H9 (cell line): Measurements from ENCODE around the gene AK9. TPM values are rescaled to one million over a fixed set of nuclear protein-coding genes. Genes with fewer than 3 reads are reported as not detected.

Experiments used
- DNase-seq: peaks from one replicate; pipeline ENCODE4 v3.0.0-alpha.2; 2017
- H2AFZ ChIP-seq: one replicate; pipeline ENCODE4 v1.6.1; 2013; ENCODE audit warnings: mild to moderate bottlenecking, low read length, control low read depth, moderate library complexity
- H2AK5ac ChIP-seq: 2 replicates; pipeline ENCODE4 v1.6.1; 2013; ENCODE audit warnings: low read length, control low read depth, mixed read lengths; ENCODE audit not compliant: insufficient read length
- H2BK120ac ChIP-seq: one replicate; pipeline ENCODE4 v1.6.1; 2013; ENCODE audit warnings: low read depth, mild to moderate bottlenecking, low read length, control low read depth, inconsistent platforms; ENCODE audit not compliant: poor library complexity, severe bottlenecking
- H2BK12ac ChIP-seq: 2 replicates; pipeline ENCODE4 v1.6.1; 2013; ENCODE audit warnings: low read length, control low read depth, mixed read lengths, low read depth; ENCODE audit not compliant: insufficient read length
- H2BK15ac ChIP-seq: 2 replicates; pipeline ENCODE4 v1.6.1; 2013; ENCODE audit warnings: low read depth, low read length, control low read depth
- H2BK20ac ChIP-seq: one replicate; pipeline ENCODE4 v1.6.1; 2013; ENCODE audit warnings: low read depth, mild to moderate bottlenecking, low read length, control low read depth, inconsistent platforms; ENCODE audit not compliant: poor library complexity, severe bottlenecking
- H2BK5ac ChIP-seq: 2 replicates; pipeline ENCODE4 v1.6.1; 2013; ENCODE audit warnings: low read length, control low read depth, mixed read lengths; ENCODE audit not compliant: insufficient read length
- H3K14ac ChIP-seq: 2 replicates; pipeline ENCODE4 v1.6.1; 2013; ENCODE audit warnings: low read length, control low read depth; ENCODE audit not compliant: insufficient read depth
- H3K18ac ChIP-seq: 2 replicates; pipeline ENCODE4 v1.6.1; 2013; ENCODE audit warnings: low read depth, mild to moderate bottlenecking, mixed read lengths, low read length, control low read depth; ENCODE audit not compliant: insufficient read length
- H3K23ac ChIP-seq: 2 replicates; pipeline ENCODE4 v1.6.1; 2013; ENCODE audit warnings: low read length, control low read depth, mixed read lengths, low read depth; ENCODE audit not compliant: insufficient read length
- H3K23me2 ChIP-seq: 2 replicates; pipeline ENCODE4 v1.6.1; 2013; ENCODE audit warnings: low read depth, mild to moderate bottlenecking, mixed read lengths, low read length, control low read depth; ENCODE audit not compliant: insufficient read length, poor library complexity, severe bottlenecking
- H3K27ac ChIP-seq: 2 replicates; pipeline ENCODE4 v1.5.1; 2013; ENCODE audit warnings: low read length, control low read depth, mixed read lengths, low read depth; ENCODE audit not compliant: insufficient read length
- H3K27me3 ChIP-seq: 2 replicates; pipeline ENCODE4 v1.6.1; 2013; ENCODE audit warnings: low read length, control low read depth, inconsistent platforms; ENCODE audit not compliant: insufficient read depth
- H3K4ac ChIP-seq: 2 replicates; pipeline ENCODE4 v1.6.1; 2013; ENCODE audit warnings: low read depth, mild to moderate bottlenecking, control low read depth, inconsistent platforms, low read length, moderate library complexity
- H3K4me1 ChIP-seq: 2 replicates; pipeline ENCODE4 v1.6.1; 2013; ENCODE audit warnings: low read length, control low read depth, inconsistent platforms; ENCODE audit not compliant: insufficient read depth
- H3K4me2 ChIP-seq: 2 replicates; pipeline ENCODE4 v1.6.1; 2013; ENCODE audit warnings: low read length, control low read depth, mixed read lengths; ENCODE audit not compliant: insufficient read length, insufficient read depth
- H3K56ac ChIP-seq: 2 replicates; pipeline ENCODE4 v1.6.1; 2013; ENCODE audit warnings: low read depth, mild to moderate bottlenecking, mixed read lengths, low read length, control low read depth; ENCODE audit not compliant: insufficient read length
- H3K79me1 ChIP-seq: 2 replicates; pipeline ENCODE4 v1.6.1; 2013; ENCODE audit warnings: low read depth, mild to moderate bottlenecking, moderate library complexity, low read length, control low read depth, inconsistent platforms; ENCODE audit not compliant: insufficient read depth, poor library complexity, severe bottlenecking
- H3K79me2 ChIP-seq: 2 replicates; pipeline ENCODE4 v1.6.1; 2013; ENCODE audit warnings: low read length, control low read depth, inconsistent platforms; ENCODE audit not compliant: insufficient read depth
- H3K9ac ChIP-seq: 2 replicates; pipeline ENCODE4 v1.6.1; 2013; ENCODE audit warnings: low read length, control low read depth, mixed read lengths; ENCODE audit not compliant: insufficient read length; ENCODE audit errors: extremely low read depth
- H3K9me3 ChIP-seq: one replicate; pipeline ENCODE4 v1.6.1; 2013; ENCODE audit warnings: low read depth, low read length, inconsistent platforms; ENCODE audit not compliant: control insufficient read depth
- H3T11ph ChIP-seq: one replicate; pipeline ENCODE4 v1.6.1; 2013; ENCODE audit warnings: mild to moderate bottlenecking, low read length, control low read depth, inconsistent platforms
- H4K20me1 ChIP-seq: one replicate; pipeline ENCODE4 v1.6.1; 2013; ENCODE audit not compliant: control insufficient read depth, insufficient read length, insufficient read depth
- H4K5ac ChIP-seq: 2 replicates; pipeline ENCODE4 v1.6.1; 2013; ENCODE audit warnings: low read depth, mild to moderate bottlenecking, mixed read lengths, low read length, control low read depth; ENCODE audit not compliant: insufficient read length
- H4K8ac ChIP-seq: replicated peaks from 2 replicates; pipeline ENCODE4 v1.6.1; 2013; ENCODE audit warnings: low read length, control low read depth, mixed read lengths, low read depth; ENCODE audit not compliant: insufficient read length
- H4K91ac ChIP-seq: 2 replicates; pipeline ENCODE4 v1.6.1; 2013; ENCODE audit warnings: low read depth, mild to moderate bottlenecking, moderate library complexity, mixed read lengths, low read length, control low read depth; ENCODE audit not compliant: insufficient read length
- H3K27ac Mint-ChIP-seq, 3 experiments: 2 replicates in 2 of 3; 3 replicates in 1 of 3; pipeline ENCODE4 v1.8.0; 2020 to 2021; ENCODE audit warnings: mixed read lengths in 3 of 3, mild to moderate bottlenecking in 1 of 3, moderate library complexity in 1 of 3
- H3K27me3 Mint-ChIP-seq: 2 replicates; pipeline ENCODE4 v1.8.0; 2021; ENCODE audit warnings: low read depth, mild to moderate bottlenecking, moderate library complexity, mixed read lengths
- H3K36me3 Mint-ChIP-seq, 3 experiments: 2 replicates in 2 of 3; 3 replicates in 1 of 3; pipeline ENCODE4 v1.8.0; 2020 to 2021; ENCODE audit warnings: low read depth in 3 of 3, mixed read lengths in 3 of 3; ENCODE audit not compliant: insufficient read depth in 1 of 3
- H3K4me1 Mint-ChIP-seq, 2 experiments: 2 replicates each; pipeline ENCODE4 v1.8.0; 2020; ENCODE audit warnings: mixed read lengths in 2 of 2
- H3K4me3 Mint-ChIP-seq, 2 experiments: 2 replicates in 1 of 2; 3 replicates in 1 of 2; pipeline ENCODE4 v1.8.0; 2020 to 2021; ENCODE audit warnings: mild to moderate bottlenecking in 2 of 2, mixed read lengths in 2 of 2, moderate library complexity in 1 of 2
- H3K9me3 Mint-ChIP-seq, 2 experiments: 2 replicates in 1 of 2; 3 replicates in 1 of 2; pipeline ENCODE4 v1.8.0; 2020; ENCODE audit warnings: mild to moderate bottlenecking in 2 of 2, mixed read lengths in 2 of 2, moderate library complexity in 1 of 2
- WGBS: extraction: QIAGEN DNeasy Blood & Tissue Kit; methylation state at CpG from one replicate; pipeline ENCODE4 v1.1.7; 2013; ENCODE audit warnings: missing lambda C conversion rate, low lambda C conversion rate, mixed read lengths; ENCODE audit not compliant: insufficient read length; ENCODE audit errors: extremely low coverage; 5-methylcytosine and 5-hydroxymethylcytosine counted together
- total RNA-seq: library from RNA; stranded (reverse); gene quantifications from 2 replicates; pipeline ENCODE4 v1.2.1, GENCODE V29; 2021
- TF ChIP-seq, protein P1 (sequence below): fragments of 200-600 bp; sonication (generic); conservative IDR thresholded peaks from 3 replicates; pipeline ENCODE4 v1.8.0; 2021; ENCODE audit warnings: antibody characterized with exemption, mild to moderate bottlenecking

AK9 gene
- total RNA-seq, 1 experiment from 2014 or later, result 2.3 TPM

DNA sequence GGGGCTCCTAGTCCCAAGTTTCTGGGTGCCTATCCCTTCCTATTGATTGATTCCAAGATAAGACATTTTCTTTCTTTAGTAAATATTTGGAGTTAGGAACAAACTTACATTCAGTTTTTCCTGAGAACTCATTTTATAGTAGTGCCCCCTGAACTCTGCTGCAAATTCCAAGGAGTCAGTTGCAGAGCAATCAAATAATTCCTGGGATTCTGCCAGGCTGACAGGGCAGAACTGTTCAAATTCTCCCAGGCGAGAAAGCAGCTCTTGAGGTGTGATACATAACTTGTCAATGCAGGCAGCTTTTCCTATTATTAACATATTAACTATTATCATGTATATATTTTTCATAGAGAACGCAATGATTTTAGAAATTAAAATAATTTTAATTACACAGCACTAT is 192.1 kb downstream of the AK9 start:
- TF ChIP-seq, protein P1, sequence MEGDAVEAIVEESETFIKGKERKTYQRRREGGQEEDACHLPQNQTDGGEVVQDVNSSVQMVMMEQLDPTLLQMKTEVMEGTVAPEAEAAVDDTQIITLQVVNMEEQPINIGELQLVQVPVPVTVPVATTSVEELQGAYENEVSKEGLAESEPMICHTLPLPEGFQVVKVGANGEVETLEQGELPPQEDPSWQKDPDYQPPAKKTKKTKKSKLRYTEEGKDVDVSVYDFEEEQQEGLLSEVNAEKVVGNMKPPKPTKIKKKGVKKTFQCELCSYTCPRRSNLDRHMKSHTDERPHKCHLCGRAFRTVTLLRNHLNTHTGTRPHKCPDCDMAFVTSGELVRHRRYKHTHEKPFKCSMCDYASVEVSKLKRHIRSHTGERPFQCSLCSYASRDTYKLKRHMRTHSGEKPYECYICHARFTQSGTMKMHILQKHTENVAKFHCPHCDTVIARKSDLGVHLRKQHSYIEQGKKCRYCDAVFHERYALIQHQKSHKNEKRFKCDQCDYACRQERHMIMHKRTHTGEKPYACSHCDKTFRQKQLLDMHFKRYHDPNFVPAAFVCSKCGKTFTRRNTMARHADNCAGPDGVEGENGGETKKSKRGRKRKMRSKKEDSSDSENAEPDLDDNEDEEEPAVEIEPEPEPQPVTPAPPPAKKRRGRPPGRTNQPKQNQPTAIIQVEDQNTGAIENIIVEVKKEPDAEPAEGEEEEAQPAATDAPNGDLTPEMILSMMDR, result no peak
- no CpG with 5 or more reads among the region's 2 CpGs for WGBS
- no peak overlapping the region for H3K9ac ChIP-seq
- no peak overlapping the region for H3K27ac ChIP-seq
- peaks cover 45 to 48% of the 10 kb centered on the region in 2 experiments for H3K4me1 Mint-ChIP-seq
- no peak overlapping the region for H3K56ac ChIP-seq
- no peak overlapping the region for H3T11ph ChIP-seq
- H2BK20ac ChIP-seq, result no peak overlapping the region
- no peaks in the 10 kb centered on the region for H4K20me1 ChIP-seq
- no peaks in the 10 kb centered on the region for H3K79me2 ChIP-seq
- no peak overlapping the region for H4K91ac ChIP-seq
- no peak overlapping the region for H2BK12ac ChIP-seq
- peaks cover 2% of the 10 kb centered on the region; the same call in 1 of the 2 replicates for H3K4me1 ChIP-seq
- no peaks in the 10 kb centered on the region for H3K9me3 ChIP-seq
- no peak overlapping the region for H2AK5ac ChIP-seq
- no peak overlapping the region for H2AFZ ChIP-seq
- no peak overlapping the region for H4K5ac ChIP-seq
- no peak overlapping the region for H3K18ac ChIP-seq
- no peak overlapping the region for H3K4me2 ChIP-seq
- no peaks in the 10 kb centered on the region for H3K27me3 ChIP-seq
- H3K4me3 Mint-ChIP-seq, result no peak overlapping the region
- no peak overlapping the region for H2BK15ac ChIP-seq
- no peaks in the 10 kb centered on the region for H3K23me2 ChIP-seq
- no peak overlapping the region for H3K27ac Mint-ChIP-seq
- H3K79me1 ChIP-seq, result no peaks in the 10 kb centered on the region
- no peak overlapping the region for H3K4ac ChIP-seq
- DNase-seq, result no peak
- H3K36me3 Mint-ChIP-seq, result no peaks in the 10 kb centered on the region; a peak in 1 of 7 replicates
- no peak overlapping the region for H2BK5ac ChIP-seq
- no peak overlapping the region for H2BK120ac ChIP-seq
- H3K23ac ChIP-seq, result no peak overlapping the region
- peaks cover 3% of the 10 kb centered on the region; the same call in 1 of the 2 replicates for H3K27me3 Mint-ChIP-seq
- no peak overlapping the region for H3K14ac ChIP-seq
- H3K9me3 Mint-ChIP-seq, result no peaks in the 10 kb centered on the region; a peak in 1 of 5 replicates
- no peak overlapping the region for H4K8ac ChIP-seq
